GM23248 (cell line): Measurements from ENCODE around the gene SOSTDC1. TPM values are rescaled to one million over a fixed set of nuclear protein-coding genes. Genes with fewer than 3 reads are reported as not detected.
A peak's percentile ranks its signal among the peaks of the same experiment; 100 is the strongest.

ENCODE experiments used
- DNase-seq: peaks from one replicate; pipeline ENCODE4 v3.0.0-alpha.2; 2015
- H2AFZ ChIP-seq: fragments of 200-600 bp; sonication (generic); 2 replicates; pipeline ENCODE4 v1.6.1; 2016; ENCODE audit warnings: antibody characterized with exemption
- H3F3A ChIP-seq: fragments of 200-600 bp; sonication (generic); 2 replicates; pipeline ENCODE4 v1.6.1; 2016; ENCODE audit warnings: mild to moderate bottlenecking, antibody characterized with exemption, mixed run types; ENCODE audit not compliant: insufficient read depth
- H3K27ac ChIP-seq: fragments of 200-600 bp; sonication (generic); 2 replicates; pipeline ENCODE4 v1.5.1; 2016; ENCODE audit warnings: mild to moderate bottlenecking
- H3K27me3 ChIP-seq: fragments of 200-600 bp; sonication (generic); replicated peaks from 2 replicates; pipeline ENCODE4 v1.6.1; 2016; ENCODE audit warnings: mild to moderate bottlenecking; ENCODE audit not compliant: insufficient read depth
- H3K36me3 ChIP-seq: fragments of 200-600 bp; sonication (generic); 2 replicates; pipeline ENCODE4 v1.6.1; 2016; ENCODE audit warnings: low read depth, mild to moderate bottlenecking
- H3K4me1 ChIP-seq: fragments of 200-600 bp; sonication (generic); 2 replicates; pipeline ENCODE4 v1.6.1; 2016; ENCODE audit warnings: mild to moderate bottlenecking; ENCODE audit not compliant: insufficient read depth
- H3K4me2 ChIP-seq: fragments of 200-600 bp; sonication (generic); one replicate; pipeline ENCODE4 v1.6.1; 2016; ENCODE audit warnings: mild to moderate bottlenecking; ENCODE audit not compliant: unreplicated experiment
- H3K4me3 ChIP-seq: fragments of 200-600 bp; sonication (generic); 2 replicates; pipeline ENCODE4 v1.5.1; 2016; ENCODE audit warnings: mild to moderate bottlenecking
- H3K79me2 ChIP-seq: fragments of 200-600 bp; sonication (generic); 2 replicates; pipeline ENCODE4 v1.6.1; 2016; ENCODE audit warnings: mild to moderate bottlenecking; ENCODE audit not compliant: insufficient read depth
- H3K9ac ChIP-seq: fragments of 200-600 bp; sonication (generic); 2 replicates; pipeline ENCODE4 v1.6.1; 2016; ENCODE audit warnings: mild to moderate bottlenecking
- H3K9me2 ChIP-seq: fragments of 200-600 bp; sonication (generic); 2 replicates; pipeline ENCODE4 v1.6.1; 2016; ENCODE audit warnings: mixed run types, mild to moderate bottlenecking, moderate library complexity; ENCODE audit not compliant: insufficient read depth
- H3K9me3 ChIP-seq: fragments of 200-600 bp; sonication (generic); one replicate; pipeline ENCODE4 v1.6.1; 2017; ENCODE audit warnings: low read depth
- H4K20me1 ChIP-seq: fragments of 200-600 bp; sonication (generic); 2 replicates; pipeline ENCODE4 v1.6.0; 2016; ENCODE audit not compliant: insufficient read depth
- EZH2 ChIP-seq: fragments of 200-600 bp; sonication (generic); IDR thresholded peaks from 2 replicates; pipeline ENCODE4 v1.6.1; 2018; ENCODE audit warnings: antibody characterized with exemption, mild to moderate bottlenecking; ENCODE audit not compliant: insufficient read depth, poor library complexity, severe bottlenecking
- EZH2phosphoT487 ChIP-seq: fragments of 200-600 bp; sonication (generic); IDR thresholded peaks from 2 replicates; pipeline ENCODE4 v1.6.1; 2018; ENCODE audit warnings: antibody characterized with exemption, moderate library complexity, mild to moderate bottlenecking, low read depth; ENCODE audit not compliant: insufficient read depth
- WGBS, 2 experiments: methylation state at CpG; one replicate each; pipeline ENCODE4 v1.1.6; 2015 to 2017; ENCODE audit warnings: low lambda C conversion rate in 2 of 2, low coverage in 1 of 2; ENCODE audit errors: missing lambda C conversion rate in 2 of 2; 5-methylcytosine and 5-hydroxymethylcytosine counted together
- in situ Hi-C: fragments of 300-500 bp; cut with MboI; formaldehyde crosslinking; loops from 2 replicates; pipeline ENCODE4 v1.15.0; 2020
- polyA plus RNA-seq: library from polyadenylated mRNA; unstranded; fragments of >200 nt; fragmentation: Nextera tagmentation; extraction: Ambion mirVana; gene quantifications from 2 replicates; pipeline ENCODE4 v1.2.1, GENCODE V29; 2016
- total RNA-seq: library from RNA; depleted of rRNA; stranded (reverse); fragments of >200 nt; shearing (Covaris generic); gene quantifications from 2 replicates; pipeline ENCODE4 v1.2.3, GENCODE V29; 2014

Gene SOSTDC1
- total and polyA plus RNA-seq, 2 experiments from 2014 or later = not detected

GRCh38 chr7:16492513-16493062, 27.1 kb upstream of the SOSTDC1 start:
- TF ChIP-seq EZH2 (no peak), EZH2phosphoT487 (no peak)
- no peak overlapping the region for H3K4me2 ChIP-seq

DNA sequence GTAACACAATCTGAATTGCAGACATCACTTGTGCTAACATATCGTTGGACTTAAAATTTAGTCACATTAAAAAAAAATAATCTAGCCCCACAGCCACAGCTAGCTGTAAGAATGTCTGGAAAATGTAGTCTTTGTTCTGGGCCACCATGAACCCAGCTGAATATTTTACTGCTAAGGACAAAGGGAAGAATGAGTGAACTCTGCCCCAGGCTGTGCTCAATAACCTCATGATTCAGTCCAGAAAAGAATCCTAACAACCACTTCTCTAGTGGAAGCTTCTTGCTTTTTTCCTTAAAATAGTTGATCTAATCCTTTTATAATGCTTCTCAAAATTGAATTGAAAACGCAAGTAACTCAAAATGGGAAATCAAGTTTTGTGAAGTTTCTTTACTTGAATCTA, 25.6 kb upstream of the SOSTDC1 start:
- no peaks in the 10 kb centered on the region for H3K79me2 ChIP-seq
- DNase-seq = no peak
- H4K20me1 ChIP-seq = no peaks in the 10 kb centered on the region
- no peaks in the 10 kb centered on the region for H3K9me3 ChIP-seq
- no peaks in the 10 kb centered on the region for H3K4me1 ChIP-seq
- no peak overlapping the region for H3K27ac ChIP-seq
- TF ChIP-seq EZH2phosphoT487 = no peak
- TF ChIP-seq EZH2 = no peak
- no peaks in the 10 kb centered on the region for H3K9me2 ChIP-seq
- H3K36me3 ChIP-seq = no peaks in the 10 kb centered on the region
- no peaks in the 10 kb centered on the region for H3F3A ChIP-seq
- no peak overlapping the region for H3K4me3 ChIP-seq
- 56 to 64% methylated on average over 2 of the region's 2 CpGs for WGBS, 2 experiments
- no peak overlapping the region for H2AFZ ChIP-seq
- no peaks in the 10 kb centered on the region for H3K27me3 ChIP-seq
- no peak overlapping the region for H3K9ac ChIP-seq
- in situ Hi-C loops = no loop called here
- no peak overlapping the region for H3K4me2 ChIP-seq

More at GRCh38 chr7:16492513-16493062, 27.1 kb upstream of the SOSTDC1 start:
- Histone ChIP-seq H2AFZ (peak overlapping the region; percentile 47; the same call in 1 of the 2 replicates), H3K36me3 (no peaks in the 10 kb centered on the region), H3K27me3 (no peaks in the 10 kb centered on the region), H3K4me3 (no peak overlapping the region), H3K27ac (no peak overlapping the region), H4K20me1 (no peaks in the 10 kb centered on the region), H3F3A (no peaks in the 10 kb centered on the region), H3K4me1 (no peaks in the 10 kb centered on the region), H3K9ac (no peak overlapping the region), H3K9me3 (no peaks in the 10 kb centered on the region), H3K79me2 (no peaks in the 10 kb centered on the region), H3K9me2 (no peaks in the 10 kb centered on the region)
- DNase-seq = no peak
- in situ Hi-C loops = no loop called here
- 46 to 47% methylated on average over 3 of the region's 3 CpGs for WGBS, 2 experiments

DNA sequence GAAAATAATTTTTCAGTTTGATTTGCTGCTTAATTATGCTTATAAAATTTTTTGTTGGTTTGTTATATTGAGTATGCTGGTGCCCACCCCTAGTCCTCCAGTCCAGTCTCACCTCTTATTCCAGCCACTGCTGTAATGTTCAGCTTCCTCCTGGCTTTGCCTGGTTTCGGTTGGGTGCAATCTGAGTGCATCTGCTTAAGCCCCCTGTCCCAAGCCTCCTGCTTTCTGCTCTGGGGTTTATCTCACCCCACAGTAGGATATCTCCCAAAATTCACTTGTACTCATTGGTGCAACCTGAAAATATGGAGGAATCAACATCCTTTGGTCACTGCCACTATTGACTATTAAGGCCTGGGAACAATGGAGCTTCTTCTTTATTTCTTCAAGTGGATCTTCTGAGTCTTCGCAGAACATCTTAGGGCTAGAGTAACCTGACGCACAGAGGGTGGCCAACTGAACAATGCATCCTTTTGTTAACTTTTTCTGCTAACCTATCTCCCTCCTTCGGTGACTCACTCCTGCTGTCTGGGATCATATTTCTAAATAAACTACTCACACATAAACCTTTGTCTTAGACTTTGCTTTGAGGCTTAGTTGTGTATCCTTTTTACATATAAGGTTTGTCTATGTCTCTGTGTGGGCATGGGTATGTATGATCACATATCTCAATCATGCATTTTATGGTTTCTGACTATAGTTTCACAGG, 19.1 kb upstream of the SOSTDC1 start:
- H3K79me2 ChIP-seq = no peaks in the 10 kb centered on the region
- in situ Hi-C loops = no loop called here
- no peak overlapping the region for H3K4me3 ChIP-seq

GRCh38 chr7:16479591-16479990, 14.1 kb upstream of the SOSTDC1 start:
- Histone ChIP-seq H3K27me3 (no peaks in the 10 kb centered on the region), H3K79me2 (no peaks in the 10 kb centered on the region), H3K4me1 (0 out of 2 replicates have a peak, but pooled peaks cover 2% of the 10 kb centered on the region), H3K36me3 (no peaks in the 10 kb centered on the region), H3K9me2 (no peaks in the 10 kb centered on the region), H2AFZ (no peak overlapping the region), H3K4me2 (no peak overlapping the region), H4K20me1 (no peaks in the 10 kb centered on the region), H3K27ac (no peak overlapping the region), H3K9me3 (no peaks in the 10 kb centered on the region), H3K9ac (no peak overlapping the region), H3F3A (no peaks in the 10 kb centered on the region), H3K4me3 (no peak overlapping the region)
- DNase-seq = no peak
- in situ Hi-C loops = no loop called here
- TF ChIP-seq EZH2 = no peak
- 60 to 70% methylated on average over 7 of the region's 7 CpGs for WGBS, 2 experiments

More for the DNA sequence above, 19.1 kb upstream of the SOSTDC1 start:
- H3K27me3 ChIP-seq = no peaks in the 10 kb centered on the region
- no peak overlapping the region for H2AFZ ChIP-seq
- H4K20me1 ChIP-seq = no peaks in the 10 kb centered on the region
- TF ChIP-seq EZH2 (no peak), EZH2phosphoT487 (no peak)
- no peak overlapping the region for H3K27ac ChIP-seq
- no peaks in the 10 kb centered on the region for H3K9me3 ChIP-seq
- H3K36me3 ChIP-seq = no peaks in the 10 kb centered on the region
- H3K4me1 ChIP-seq = 0 out of 2 replicates have a peak, but pooled peaks cover 5% of the 10 kb centered on the region
- no peak overlapping the region for H3K9ac ChIP-seq
- no peaks in the 10 kb centered on the region for H3F3A ChIP-seq
- peak; percentile 42 for DNase-seq
- no peak overlapping the region for H3K4me2 ChIP-seq
- H3K9me2 ChIP-seq = no peaks in the 10 kb centered on the region
- 81 to 82% methylated on average over 4 of the region's 4 CpGs for WGBS, 2 experiments
